ENCODE data around the gene LGR4.
"Not testable (repeated sequence)": the region's sequence is repeated elsewhere in the genome, so short reads cannot be mapped to it uniquely, and the experiment has no call there.

The LGR4 gene

GRCh38 chr11:27448184-27448540, 24.4 kb downstream of the LGR4 start:
- peaks cover 12 to 22% of the 10 kb centered on the region in 2 donors for H3K4me1 ChIP-seq (ENCODE audit: control insufficient read depth in 1 of 2, insufficient read depth in 2 of 2, low read length in 2 of 2)
- H3K9ac ChIP-seq (ENCODE audit: low read depth in 1 of 2, low read length in 2 of 2); H3K9me3 ChIP-seq (ENCODE audit: control insufficient read depth in 1 of 2, low read length in 2 of 2); H3K36me3 ChIP-seq (ENCODE audit: control insufficient read depth in 1 of 2, insufficient read depth in 2 of 2, low read length in 2 of 2); H3K4me3 ChIP-seq (ENCODE audit: low read depth in 1 of 2, low read length in 2 of 2); H3K27me3 ChIP-seq (ENCODE audit: control insufficient read depth in 1 of 2, insufficient read depth in 2 of 2, low read length in 2 of 2); H3K27ac ChIP-seq (ENCODE audit: low read depth, low read length): not testable (repeated sequence)

DNA sequence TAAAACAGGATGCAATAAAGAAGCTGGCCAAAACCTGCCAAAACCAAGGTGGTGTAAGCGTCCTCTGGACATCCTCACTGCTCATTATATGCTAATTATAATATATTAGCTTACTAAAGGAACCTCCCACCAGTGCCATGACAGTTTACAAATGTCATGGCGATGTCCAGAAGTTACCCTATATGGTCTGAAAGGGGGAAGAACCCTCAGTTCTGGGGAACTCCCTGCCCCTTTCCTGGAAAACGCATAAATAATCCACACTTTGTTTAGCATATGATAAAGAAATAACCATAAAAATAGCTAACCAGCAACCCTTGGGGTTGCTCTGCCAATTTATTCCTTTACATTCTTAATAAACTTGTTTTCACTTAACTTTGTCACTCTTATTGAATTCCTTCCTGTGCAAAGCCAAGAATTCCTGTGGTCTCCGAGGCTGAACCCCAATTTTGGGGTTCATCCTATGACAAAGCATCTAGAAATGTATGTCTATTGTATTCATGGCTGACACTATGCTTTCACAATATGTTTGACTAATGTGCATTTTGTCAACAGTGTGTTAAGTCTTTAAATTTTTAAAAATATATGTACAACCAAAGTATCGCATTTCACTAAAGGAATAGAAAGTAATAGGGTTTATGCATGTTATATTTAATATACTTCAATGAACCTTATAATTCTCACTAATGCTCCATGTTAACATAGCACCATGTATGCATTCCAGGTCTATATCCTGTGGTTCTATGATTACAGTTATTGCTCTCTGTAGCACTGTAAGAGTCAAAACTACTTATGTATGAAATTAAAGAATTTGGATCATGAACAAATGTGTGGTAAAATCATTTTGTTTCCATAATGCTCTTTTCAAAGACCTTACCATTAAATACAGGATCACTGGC, 25.1 kb downstream of the LGR4 start:
- Histone ChIP-seq H3K9ac (ENCODE audit: low read depth in 1 of 2, low read length in 2 of 2) (no peak overlapping the region), H3K36me3 (ENCODE audit: control insufficient read depth in 1 of 2, insufficient read depth in 2 of 2, low read length in 2 of 2) (no peaks in the 10 kb centered on the region), H3K4me1 (ENCODE audit: control insufficient read depth in 1 of 2, insufficient read depth in 2 of 2, low read length in 2 of 2) (peaks cover 12 to 22% of the 10 kb centered on the region in 2 donors), H3K27me3 (ENCODE audit: control insufficient read depth in 1 of 2, insufficient read depth in 2 of 2, low read length in 2 of 2) (no peaks in the 10 kb centered on the region), H3K27ac (ENCODE audit: low read depth, low read length) (no peak overlapping the region), H3K9me3 (ENCODE audit: control insufficient read depth in 1 of 2, low read length in 2 of 2) (no peaks in the 10 kb centered on the region), H3K4me3 (ENCODE audit: low read depth in 1 of 2, low read length in 2 of 2) (no peak overlapping the region)

DNA sequence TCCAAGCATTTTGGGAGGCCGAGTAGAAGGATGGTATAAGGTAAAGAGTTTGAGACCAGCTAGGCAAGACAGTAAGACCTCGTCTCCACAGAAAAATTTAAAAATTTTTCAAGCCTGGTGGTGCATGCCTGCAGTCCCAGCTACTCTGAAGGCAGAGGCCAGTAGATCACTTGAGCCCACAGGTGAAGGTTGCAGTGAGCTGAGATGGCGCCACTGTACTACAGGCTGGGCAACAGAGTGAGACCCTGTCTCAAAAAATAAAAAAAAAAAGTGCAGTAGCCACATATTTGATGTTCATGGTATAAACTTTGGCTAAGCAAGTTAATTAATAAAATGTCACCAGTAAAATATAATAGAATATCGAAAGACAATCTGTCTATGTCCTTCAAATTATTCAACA, 27.0 kb downstream of the LGR4 start:
- Histone ChIP-seq H3K27me3 (ENCODE audit: control insufficient read depth in 1 of 2, insufficient read depth in 2 of 2, low read length in 2 of 2) (no peaks in the 10 kb centered on the region), H3K27ac (ENCODE audit: low read depth, low read length) (no peak overlapping the region), H3K4me1 (ENCODE audit: control insufficient read depth in 1 of 2, insufficient read depth in 2 of 2, low read length in 2 of 2) (peaks cover 0 to 10% of the 10 kb centered on the region in 2 donors), H3K36me3 (ENCODE audit: control insufficient read depth in 1 of 2, insufficient read depth in 2 of 2, low read length in 2 of 2) (no peaks in the 10 kb centered on the region), H3K9ac (ENCODE audit: low read depth in 1 of 2, low read length in 2 of 2) (no peak overlapping the region), H3K9me3 (ENCODE audit: control insufficient read depth in 1 of 2, low read length in 2 of 2) (no peaks in the 10 kb centered on the region), H3K4me3 (ENCODE audit: low read depth in 1 of 2, low read length in 2 of 2) (no peak overlapping the region)

DNA sequence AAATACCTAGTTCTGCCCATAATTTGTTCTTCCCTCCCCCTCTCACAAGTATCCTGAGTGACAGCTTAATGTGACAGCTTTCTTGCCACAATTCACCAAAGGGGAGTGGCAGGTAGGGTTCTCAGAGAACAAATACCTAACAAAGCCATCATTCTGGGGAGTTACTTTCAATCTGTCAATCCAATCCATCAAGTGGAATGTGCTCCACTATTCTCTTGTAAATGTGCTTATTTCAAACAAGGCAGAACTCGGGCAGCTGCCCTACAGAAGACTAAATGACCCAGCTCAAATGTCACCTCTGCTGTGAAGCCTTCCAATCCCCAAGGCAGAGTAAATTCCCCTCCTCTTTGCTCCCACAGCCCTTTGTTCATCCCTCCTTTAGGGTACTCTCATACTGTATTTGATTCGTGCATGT, 27.8 kb downstream of the LGR4 start:
- Histone ChIP-seq H3K4me3 (ENCODE audit: low read depth in 1 of 2, low read length in 2 of 2) (no peak overlapping the region), H3K36me3 (ENCODE audit: control insufficient read depth in 1 of 2, insufficient read depth in 2 of 2, low read length in 2 of 2) (no peaks in the 10 kb centered on the region), H3K27ac (ENCODE audit: low read depth, low read length) (no peak overlapping the region), H3K27me3 (ENCODE audit: control insufficient read depth in 1 of 2, insufficient read depth in 2 of 2, low read length in 2 of 2) (no peaks in the 10 kb centered on the region), H3K9ac (ENCODE audit: low read depth in 1 of 2, low read length in 2 of 2) (no peak overlapping the region), H3K4me1 (ENCODE audit: control insufficient read depth in 1 of 2, insufficient read depth in 2 of 2, low read length in 2 of 2) (peaks cover 0 to 10% of the 10 kb centered on the region in 2 donors), H3K9me3 (ENCODE audit: control insufficient read depth in 1 of 2, low read length in 2 of 2) (no peaks in the 10 kb centered on the region)

DNA sequence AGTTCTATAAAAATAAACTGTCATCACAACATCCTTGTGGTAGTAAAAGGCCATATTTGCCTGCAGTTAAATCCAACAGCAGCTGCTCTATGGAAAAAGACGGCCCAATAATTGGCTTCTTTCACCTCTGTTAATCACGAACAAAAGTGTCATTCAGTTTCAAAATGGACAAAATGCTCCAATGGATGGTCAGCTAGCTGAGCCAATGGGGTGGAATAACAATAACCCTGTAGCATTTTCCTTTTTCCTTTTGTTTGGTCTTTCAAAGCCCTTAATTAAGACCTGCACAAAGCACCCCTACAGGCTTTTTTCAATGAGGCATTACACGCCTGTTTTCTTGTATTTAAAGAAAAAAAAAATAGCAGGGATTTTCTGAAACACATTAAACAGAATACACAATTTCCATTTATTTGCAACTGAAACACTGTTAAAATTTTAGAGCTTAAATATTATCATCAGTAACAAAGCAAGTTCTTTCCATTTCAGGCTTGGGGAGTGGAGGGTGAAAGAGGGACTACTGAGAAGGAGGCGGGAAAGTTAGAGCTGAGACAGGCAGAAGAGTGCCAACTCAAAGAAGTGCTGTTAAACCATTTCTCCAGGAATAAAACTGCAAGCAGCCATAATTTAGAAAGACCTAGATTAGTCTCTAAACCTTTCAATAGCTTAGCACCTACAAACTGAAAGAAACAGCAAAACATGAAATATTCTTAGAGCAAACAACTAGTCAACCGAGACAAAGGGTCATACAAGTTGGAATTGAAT, 28.7 kb downstream of the LGR4 start:
- Histone ChIP-seq H3K27ac (ENCODE audit: low read depth, low read length) (no peak overlapping the region), H3K9ac (ENCODE audit: low read depth in 1 of 2, low read length in 2 of 2) (no peak overlapping the region)

DNA sequence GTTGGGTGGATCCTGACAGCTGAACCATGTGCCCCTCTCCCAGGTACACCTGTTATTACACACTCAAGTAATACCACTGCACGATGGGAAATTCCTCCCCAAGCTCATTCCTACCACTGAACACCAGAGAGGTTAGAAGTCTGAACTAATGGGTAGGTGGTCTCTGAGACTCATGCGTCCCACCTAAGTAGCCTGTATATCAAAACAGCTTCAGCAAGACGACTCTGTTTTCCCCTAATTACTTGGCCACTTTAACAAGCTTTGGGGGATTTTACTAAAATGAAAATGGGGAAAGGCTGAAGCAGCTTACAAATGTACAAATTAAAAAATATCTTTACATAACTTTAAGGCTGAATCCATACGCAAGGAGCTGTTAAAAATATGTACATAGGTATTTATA, 29.4 kb downstream of the LGR4 start:
- H3K9me3 ChIP-seq (ENCODE audit: control insufficient read depth in 1 of 2, low read length in 2 of 2) = no peaks in the 10 kb centered on the region
- H3K9ac ChIP-seq (ENCODE audit: low read depth in 1 of 2, low read length in 2 of 2) = no peak overlapping the region

More for the DNA sequence above, 28.7 kb downstream of the LGR4 start:
- Histone ChIP-seq H3K36me3 (ENCODE audit: control insufficient read depth in 1 of 2, insufficient read depth in 2 of 2, low read length in 2 of 2) (no peaks in the 10 kb centered on the region), H3K27me3 (ENCODE audit: control insufficient read depth in 1 of 2, insufficient read depth in 2 of 2, low read length in 2 of 2) (no peaks in the 10 kb centered on the region), H3K4me1 (ENCODE audit: control insufficient read depth in 1 of 2, insufficient read depth in 2 of 2, low read length in 2 of 2) (peaks cover 0 to 10% of the 10 kb centered on the region in 2 donors), H3K4me3 (ENCODE audit: low read depth in 1 of 2, low read length in 2 of 2) (no peak overlapping the region), H3K9me3 (ENCODE audit: control insufficient read depth in 1 of 2, low read length in 2 of 2) (no peaks in the 10 kb centered on the region)

GRCh38 chr11:27440090-27440489, 32.5 kb downstream of the LGR4 start:
- H3K9ac ChIP-seq (ENCODE audit: low read depth in 1 of 2, low read length in 2 of 2) = no peak overlapping the region
- no peaks in the 10 kb centered on the region for H3K9me3 ChIP-seq (ENCODE audit: control insufficient read depth in 1 of 2, low read length in 2 of 2)
- H3K27me3 ChIP-seq (ENCODE audit: control insufficient read depth in 1 of 2, insufficient read depth in 2 of 2, low read length in 2 of 2) = no peaks in the 10 kb centered on the region
- peaks cover 5% of the 10 kb centered on the region in 2 donors for H3K4me1 ChIP-seq (ENCODE audit: control insufficient read depth in 1 of 2, insufficient read depth in 2 of 2, low read length in 2 of 2)
- no peak overlapping the region for H3K4me3 ChIP-seq (ENCODE audit: low read depth in 1 of 2, low read length in 2 of 2)
- no peak overlapping the region for H3K27ac ChIP-seq (ENCODE audit: low read depth, low read length)
- no peaks in the 10 kb centered on the region for H3K36me3 ChIP-seq (ENCODE audit: control insufficient read depth in 1 of 2, insufficient read depth in 2 of 2, low read length in 2 of 2)

More for the DNA sequence above, 29.4 kb downstream of the LGR4 start:
- H3K27me3 ChIP-seq (ENCODE audit: control insufficient read depth in 1 of 2, insufficient read depth in 2 of 2, low read length in 2 of 2) = no peaks in the 10 kb centered on the region
- H3K4me1 ChIP-seq (ENCODE audit: control insufficient read depth in 1 of 2, insufficient read depth in 2 of 2, low read length in 2 of 2) = peaks cover 0 to 10% of the 10 kb centered on the region in 2 donors
- H3K36me3 ChIP-seq (ENCODE audit: control insufficient read depth in 1 of 2, insufficient read depth in 2 of 2, low read length in 2 of 2) = no peaks in the 10 kb centered on the region
- H3K27ac ChIP-seq (ENCODE audit: low read depth, low read length) = no peak overlapping the region
- no peak overlapping the region for H3K4me3 ChIP-seq (ENCODE audit: low read depth in 1 of 2, low read length in 2 of 2)

GRCh38 chr11:27438595-27438981, 34.0 kb downstream of the LGR4 start:
- no peak overlapping the region for H3K9ac ChIP-seq (ENCODE audit: low read depth in 1 of 2, low read length in 2 of 2)

DNA sequence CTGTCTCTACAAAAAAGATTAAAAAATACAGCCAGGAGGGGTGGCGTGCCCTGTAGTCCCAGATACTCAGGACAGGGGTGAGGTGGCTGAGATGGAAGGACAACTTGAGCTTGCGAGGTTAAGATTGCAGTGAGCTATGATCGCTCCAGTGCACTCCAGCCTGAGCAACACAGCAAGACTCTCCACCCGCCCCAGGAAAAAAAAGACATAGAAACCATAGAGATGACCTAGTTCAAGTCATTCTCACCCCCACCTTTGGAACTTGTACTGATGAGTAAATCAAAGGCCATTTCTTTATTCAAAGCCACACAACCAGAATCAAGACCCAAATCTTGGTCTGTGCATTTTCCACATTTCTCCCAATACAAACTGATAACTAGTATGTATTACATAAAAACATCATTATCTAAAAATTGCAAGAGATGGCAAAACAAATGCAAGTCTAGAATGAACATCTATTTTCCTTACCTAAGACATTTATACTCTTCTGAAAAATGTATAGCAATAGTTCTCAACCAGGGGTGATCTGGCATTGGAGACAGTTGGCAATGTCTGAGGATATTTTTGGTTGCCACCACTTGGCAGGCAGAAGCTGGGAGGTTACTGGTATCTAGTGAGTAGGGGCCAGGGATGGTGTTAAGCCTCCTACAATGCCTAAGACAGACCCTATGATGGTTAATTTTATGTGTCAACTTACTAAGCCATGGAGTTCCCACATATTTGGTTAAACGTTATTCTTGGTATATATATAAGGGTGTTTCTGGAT, 34.6 kb downstream of the LGR4 start:
- peaks cover 0 to 5% of the 10 kb centered on the region in 2 donors for H3K4me1 ChIP-seq (ENCODE audit: control insufficient read depth in 1 of 2, insufficient read depth in 2 of 2, low read length in 2 of 2)

More at GRCh38 chr11:27438595-27438981, 34.0 kb downstream of the LGR4 start:
- Histone ChIP-seq H3K27ac (ENCODE audit: low read depth, low read length) (no peak overlapping the region), H3K36me3 (ENCODE audit: control insufficient read depth in 1 of 2, insufficient read depth in 2 of 2, low read length in 2 of 2) (no peaks in the 10 kb centered on the region), H3K4me1 (ENCODE audit: control insufficient read depth in 1 of 2, insufficient read depth in 2 of 2, low read length in 2 of 2) (peaks cover 0 to 5% of the 10 kb centered on the region in 2 donors), H3K27me3 (ENCODE audit: control insufficient read depth in 1 of 2, insufficient read depth in 2 of 2, low read length in 2 of 2) (no peaks in the 10 kb centered on the region), H3K4me3 (ENCODE audit: low read depth in 1 of 2, low read length in 2 of 2) (no peak overlapping the region), H3K9me3 (ENCODE audit: control insufficient read depth in 1 of 2, low read length in 2 of 2) (no peaks in the 10 kb centered on the region)

More for the DNA sequence above, 34.6 kb downstream of the LGR4 start:
- H3K4me3 ChIP-seq (ENCODE audit: low read depth in 1 of 2, low read length in 2 of 2) = no peak overlapping the region
- no peak overlapping the region for H3K27ac ChIP-seq (ENCODE audit: low read depth, low read length)
- no peak overlapping the region for H3K9ac ChIP-seq (ENCODE audit: low read depth in 1 of 2, low read length in 2 of 2)
- no peaks in the 10 kb centered on the region for H3K36me3 ChIP-seq (ENCODE audit: control insufficient read depth in 1 of 2, insufficient read depth in 2 of 2, low read length in 2 of 2)
- H3K9me3 ChIP-seq (ENCODE audit: control insufficient read depth in 1 of 2, low read length in 2 of 2) = no peaks in the 10 kb centered on the region
- no peaks in the 10 kb centered on the region for H3K27me3 ChIP-seq (ENCODE audit: control insufficient read depth in 1 of 2, insufficient read depth in 2 of 2, low read length in 2 of 2)

All from duodenal mucosa (tissue), 2 donors.